Ascending aorta (tissue), 2 donors: ENCODE results near the gene SF3B1. TPM values are rescaled to one million over a fixed set of nuclear protein-coding genes. Genes with fewer than 3 reads are reported as not detected.
"Not testable (repeated sequence)": the region's sequence is repeated elsewhere in the genome, so short reads cannot be mapped to it uniquely, and the experiment has no call there.

Experiments
- DNase-seq, 2 donors: peaks; one replicate each; pipeline ENCODE4 v3.0.0-alpha.2; 2019; ENCODE audit warnings: low spot score in 2 of 2
- H3K27ac ChIP-seq, 2 donors: fragments of 200-600 bp; sonication (generic); one replicate each; pipeline ENCODE4 v1.5.1; 2016 to 2017; ENCODE audit warnings: mild to moderate bottlenecking in 1 of 2
- H3K27me3 ChIP-seq: fragments of 200-600 bp; sonication (generic); one replicate; pipeline ENCODE4 v1.5.1; 2017
- H3K36me3 ChIP-seq, 2 donors: fragments of 200-600 bp; sonication (generic); one replicate each; pipeline ENCODE4 v1.5.1; 2016
- H3K4me1 ChIP-seq, 2 donors: fragments of 200-600 bp; sonication (generic); one replicate each; pipeline ENCODE4 v1.5.1; 2016 to 2017; ENCODE audit warnings: mild to moderate bottlenecking in 1 of 2
- H3K4me3 ChIP-seq, 2 donors: fragments of 200-600 bp; sonication (generic); one replicate each; pipeline ENCODE4 v1.5.1; 2016 to 2017; ENCODE audit warnings: mild to moderate bottlenecking in 1 of 2
- H3K9me3 ChIP-seq, 2 donors: fragments of 200-600 bp; sonication (generic); one replicate each; pipeline ENCODE4 v1.5.1; 2016
- intact Hi-C: fragments of 100-400 bp; cut with DNase I; formaldehyde crosslinking; loops from one replicate; pipeline ENCODE4 v1.15.1; 2023
- total RNA-seq: library from RNA; depleted of rRNA; stranded (reverse); fragments of >200 nt; gene quantifications from one replicate; pipeline ENCODE4 v1.1.0, GENCODE V29; 2016
- TF ChIP-seq, protein P1 (sequence below), 3 experiments: fragments of 200-600 bp in 2 of 3; fragments of 450-650 bp in 1 of 3; sonication (generic) in 2 of 3; IDR thresholded peaks; one replicate each; pipeline ENCODE4 v1.5.1; 2016 to 2019; ENCODE audit warnings: antibody characterized with exemption in 3 of 3, mild to moderate bottlenecking in 1 of 3, moderate library complexity in 1 of 3

The SF3B1 gene, protein sequence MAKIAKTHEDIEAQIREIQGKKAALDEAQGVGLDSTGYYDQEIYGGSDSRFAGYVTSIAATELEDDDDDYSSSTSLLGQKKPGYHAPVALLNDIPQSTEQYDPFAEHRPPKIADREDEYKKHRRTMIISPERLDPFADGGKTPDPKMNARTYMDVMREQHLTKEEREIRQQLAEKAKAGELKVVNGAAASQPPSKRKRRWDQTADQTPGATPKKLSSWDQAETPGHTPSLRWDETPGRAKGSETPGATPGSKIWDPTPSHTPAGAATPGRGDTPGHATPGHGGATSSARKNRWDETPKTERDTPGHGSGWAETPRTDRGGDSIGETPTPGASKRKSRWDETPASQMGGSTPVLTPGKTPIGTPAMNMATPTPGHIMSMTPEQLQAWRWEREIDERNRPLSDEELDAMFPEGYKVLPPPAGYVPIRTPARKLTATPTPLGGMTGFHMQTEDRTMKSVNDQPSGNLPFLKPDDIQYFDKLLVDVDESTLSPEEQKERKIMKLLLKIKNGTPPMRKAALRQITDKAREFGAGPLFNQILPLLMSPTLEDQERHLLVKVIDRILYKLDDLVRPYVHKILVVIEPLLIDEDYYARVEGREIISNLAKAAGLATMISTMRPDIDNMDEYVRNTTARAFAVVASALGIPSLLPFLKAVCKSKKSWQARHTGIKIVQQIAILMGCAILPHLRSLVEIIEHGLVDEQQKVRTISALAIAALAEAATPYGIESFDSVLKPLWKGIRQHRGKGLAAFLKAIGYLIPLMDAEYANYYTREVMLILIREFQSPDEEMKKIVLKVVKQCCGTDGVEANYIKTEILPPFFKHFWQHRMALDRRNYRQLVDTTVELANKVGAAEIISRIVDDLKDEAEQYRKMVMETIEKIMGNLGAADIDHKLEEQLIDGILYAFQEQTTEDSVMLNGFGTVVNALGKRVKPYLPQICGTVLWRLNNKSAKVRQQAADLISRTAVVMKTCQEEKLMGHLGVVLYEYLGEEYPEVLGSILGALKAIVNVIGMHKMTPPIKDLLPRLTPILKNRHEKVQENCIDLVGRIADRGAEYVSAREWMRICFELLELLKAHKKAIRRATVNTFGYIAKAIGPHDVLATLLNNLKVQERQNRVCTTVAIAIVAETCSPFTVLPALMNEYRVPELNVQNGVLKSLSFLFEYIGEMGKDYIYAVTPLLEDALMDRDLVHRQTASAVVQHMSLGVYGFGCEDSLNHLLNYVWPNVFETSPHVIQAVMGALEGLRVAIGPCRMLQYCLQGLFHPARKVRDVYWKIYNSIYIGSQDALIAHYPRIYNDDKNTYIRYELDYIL
- total RNA-seq: 88.6 TPM

DNA sequence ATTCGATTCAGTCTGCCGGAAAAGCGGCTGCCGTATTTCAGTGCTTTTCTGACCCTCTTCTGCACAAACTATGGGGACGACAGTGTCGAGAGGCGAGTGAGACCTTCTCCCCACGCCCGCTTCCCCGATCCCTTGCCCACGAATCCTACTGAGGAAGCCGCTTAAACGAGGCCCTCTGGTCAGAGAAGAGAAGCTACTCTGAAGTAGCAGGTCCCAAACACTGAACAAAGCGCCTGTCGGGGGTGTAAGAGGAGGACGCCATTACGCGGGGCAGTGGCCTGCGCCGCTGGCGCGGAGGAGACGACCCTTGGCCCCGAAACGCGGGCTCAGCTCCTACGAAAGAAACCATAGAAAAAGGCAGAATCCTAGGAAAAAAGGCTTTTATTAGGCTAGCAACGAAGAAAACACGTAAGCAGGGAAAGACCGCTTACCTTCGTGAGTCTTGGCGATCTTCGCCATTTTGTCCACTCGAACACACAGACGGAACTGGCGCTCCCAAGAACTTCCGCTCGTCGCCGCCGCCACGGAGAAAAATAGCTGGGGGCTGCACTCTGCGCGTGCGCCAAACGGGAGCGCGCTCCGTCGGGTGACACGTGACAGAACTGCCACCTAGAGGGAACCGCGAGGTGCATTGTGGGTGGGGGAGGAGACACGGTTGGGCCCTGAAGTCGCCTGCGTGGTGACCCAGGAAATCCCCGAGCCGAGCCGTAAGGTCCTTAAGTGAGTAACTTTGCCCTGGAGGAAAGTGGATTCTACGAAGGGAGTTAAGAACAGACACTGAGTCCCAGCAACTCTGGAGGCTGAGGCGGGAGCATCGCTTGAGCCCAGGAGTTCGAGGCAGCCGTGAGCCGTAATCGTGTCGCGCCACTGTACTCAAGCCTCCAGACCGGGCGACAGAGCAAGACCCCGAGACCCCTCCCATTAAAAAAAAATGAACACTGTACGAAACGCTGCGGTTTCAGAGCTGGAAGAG, at the start of gene SF3B1:
SF3B1 (minus strand) TSS at position 488 of the 973 bp plus-strand sequence; CDS start at position 459, 29 bp downstream.
- no peaks in the 10 kb centered on the region for H3K27me3 ChIP-seq
- H3K9me3 ChIP-seq: no peaks in the 10 kb centered on the region
- peak; percentile 94 to 99 for DNase-seq
- peaks cover 0 to 29% of the 10 kb centered on the region in 2 donors for H3K4me1 ChIP-seq
- H3K36me3 ChIP-seq: no peaks in the 10 kb centered on the region
- intact Hi-C loops: loop anchor here (1.0 to 10.0 kb wide), 7 partner anchors 18 to 800 kb away; partner anchors contain the start of genes ANKRD44, CCDC150, COQ10B and HSPE1
- TF ChIP-seq, protein P1, sequence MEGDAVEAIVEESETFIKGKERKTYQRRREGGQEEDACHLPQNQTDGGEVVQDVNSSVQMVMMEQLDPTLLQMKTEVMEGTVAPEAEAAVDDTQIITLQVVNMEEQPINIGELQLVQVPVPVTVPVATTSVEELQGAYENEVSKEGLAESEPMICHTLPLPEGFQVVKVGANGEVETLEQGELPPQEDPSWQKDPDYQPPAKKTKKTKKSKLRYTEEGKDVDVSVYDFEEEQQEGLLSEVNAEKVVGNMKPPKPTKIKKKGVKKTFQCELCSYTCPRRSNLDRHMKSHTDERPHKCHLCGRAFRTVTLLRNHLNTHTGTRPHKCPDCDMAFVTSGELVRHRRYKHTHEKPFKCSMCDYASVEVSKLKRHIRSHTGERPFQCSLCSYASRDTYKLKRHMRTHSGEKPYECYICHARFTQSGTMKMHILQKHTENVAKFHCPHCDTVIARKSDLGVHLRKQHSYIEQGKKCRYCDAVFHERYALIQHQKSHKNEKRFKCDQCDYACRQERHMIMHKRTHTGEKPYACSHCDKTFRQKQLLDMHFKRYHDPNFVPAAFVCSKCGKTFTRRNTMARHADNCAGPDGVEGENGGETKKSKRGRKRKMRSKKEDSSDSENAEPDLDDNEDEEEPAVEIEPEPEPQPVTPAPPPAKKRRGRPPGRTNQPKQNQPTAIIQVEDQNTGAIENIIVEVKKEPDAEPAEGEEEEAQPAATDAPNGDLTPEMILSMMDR (IDR thresholded peaks at IDR 0.05): no peak
- H3K4me3 ChIP-seq: peak within 1 kb of the TSS; percentile 87 to 100
- H3K27ac ChIP-seq: peak within 1 kb of the TSS; percentile 96 to 99

DNA sequence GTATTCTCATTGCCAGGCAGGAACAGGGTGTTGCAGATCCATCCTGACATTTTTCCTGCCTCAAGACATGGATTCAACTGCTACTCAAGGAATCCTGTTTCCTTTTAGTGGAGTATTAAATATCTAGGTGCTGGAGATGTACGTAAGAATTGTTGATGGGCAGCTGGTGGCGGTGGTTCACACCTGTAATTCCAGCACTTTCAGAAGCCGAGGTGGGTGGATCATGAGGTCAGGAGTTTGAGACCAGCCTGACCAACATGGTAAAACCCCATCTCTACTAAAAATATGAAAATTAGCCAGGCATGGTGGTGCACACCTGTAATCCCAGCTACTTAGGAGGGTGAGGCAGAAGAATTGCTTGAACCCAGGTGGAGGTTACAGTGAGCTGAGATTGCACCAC, 49.4 kb upstream of the SF3B1 start:
- H3K4me3 ChIP-seq, intact Hi-C loops, DNase-seq, H3K27ac ChIP-seq, H3K27me3 ChIP-seq, H3K4me1 ChIP-seq: not testable (repeated sequence)
- Histone ChIP-seq H3K36me3 (peaks cover 36 to 58% of the 10 kb centered on the region in 2 donors), H3K9me3 (peaks cover 8 to 19% of the 10 kb centered on the region in 2 donors)

DNA sequence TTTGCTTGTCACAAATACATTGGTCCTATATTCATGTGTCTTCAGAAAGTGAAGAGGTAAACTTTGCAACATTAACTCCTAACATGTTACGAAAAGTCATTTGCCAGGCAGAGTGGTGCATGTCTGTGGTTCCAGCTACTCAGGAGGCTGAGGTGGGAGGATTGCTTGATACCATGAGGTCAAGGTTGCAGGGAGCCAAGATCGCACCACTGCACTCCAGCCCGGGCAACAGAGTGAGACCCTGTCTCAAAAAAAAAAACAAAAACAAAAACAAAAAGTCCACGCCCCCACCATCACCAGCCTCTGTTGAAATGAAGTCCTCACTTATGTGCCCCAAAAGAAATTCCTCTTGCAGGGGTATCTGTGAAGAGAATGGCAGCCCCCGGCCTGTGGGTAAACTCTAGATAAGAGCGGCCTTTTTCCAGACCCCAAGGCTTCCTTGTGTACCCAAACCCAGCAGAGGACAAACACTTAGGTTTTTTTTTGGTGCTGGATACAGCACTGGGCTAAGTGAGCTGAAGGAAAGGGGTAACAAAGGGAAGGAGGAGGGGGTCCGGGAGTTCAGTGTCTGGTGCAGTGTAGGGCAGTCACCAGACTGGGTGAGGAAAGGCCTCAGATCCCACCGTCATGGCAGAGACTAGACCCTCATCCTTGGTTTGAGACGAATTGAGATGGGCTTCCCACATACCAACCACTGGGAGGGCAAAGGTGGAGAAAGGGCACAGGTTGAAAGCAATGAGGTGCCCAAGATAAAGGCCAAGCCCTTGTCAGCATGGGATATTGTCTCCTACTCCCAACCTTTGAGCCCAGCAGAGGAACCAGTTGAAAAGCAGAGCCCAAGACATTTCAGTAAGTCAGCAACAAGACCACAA, 45.6 kb upstream of the SF3B1 start:
- H3K4me3 ChIP-seq: no peak overlapping the region
- peaks cover 8 to 19% of the 10 kb centered on the region in 2 donors for H3K9me3 ChIP-seq
- no peaks in the 10 kb centered on the region for H3K4me1 ChIP-seq
- no peak for DNase-seq
- peaks cover 38 to 55% of the 10 kb centered on the region in 2 donors for H3K36me3 ChIP-seq
- TF ChIP-seq, protein P1 (IDR thresholded peaks at IDR 0.05): no peak
- intact Hi-C loops: no loop called here
- H3K27ac ChIP-seq: no peak overlapping the region
- H3K27me3 ChIP-seq: no peaks in the 10 kb centered on the region

DNA sequence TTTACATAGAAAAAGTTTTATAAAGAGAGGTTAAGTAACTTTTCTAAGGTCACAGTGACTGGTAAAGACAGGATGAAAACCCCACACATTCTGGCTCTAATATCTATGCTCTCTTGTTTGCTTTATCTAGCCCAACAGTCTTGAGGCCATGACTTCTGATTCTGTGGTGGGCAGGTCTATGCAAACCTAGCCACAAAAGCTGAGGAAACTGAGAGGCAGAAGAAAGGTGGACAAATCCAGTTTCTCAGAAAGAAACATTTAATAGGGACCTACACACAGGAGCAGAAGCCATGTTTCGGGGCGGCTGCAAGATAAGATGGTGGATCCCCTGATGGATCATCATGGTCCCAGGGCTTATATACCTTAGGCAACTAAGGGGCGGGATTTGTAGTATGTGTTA, 43.0 kb upstream of the SF3B1 start:
- intact Hi-C loops: no loop called here
- no peaks in the 10 kb centered on the region for H3K4me1 ChIP-seq
- H3K9me3 ChIP-seq: peaks cover 0 to 3% of the 10 kb centered on the region in 2 donors
- DNase-seq: no peak
- no peak overlapping the region for H3K27ac ChIP-seq
- TF ChIP-seq, protein P1 (IDR thresholded peaks at IDR 0.05): no peak
- H3K36me3 ChIP-seq: peaks cover 59 to 66% of the 10 kb centered on the region in 2 donors
- H3K4me3 ChIP-seq: no peak overlapping the region
- no peaks in the 10 kb centered on the region for H3K27me3 ChIP-seq
